Left lung (tissue), 14 donors: ENCODE measurements around the gene MRPS26. TPM values are rescaled to one million over a fixed set of nuclear protein-coding genes. Genes with fewer than 3 reads are reported as not detected.
A peak's percentile ranks its signal among the peaks of the same experiment; 100 is the strongest.

Experiments used
- ATAC-seq: fragments of 200-7000 bp; cut with Tn5 transposase; one replicate; pipeline ENCODE4 v1.9.1; 2020; ENCODE audit warnings: moderate library complexity
- DNase-seq, 4 donors: peaks; one replicate each; pipeline ENCODE4 v3.0.0-alpha.2; 2013 to 2020
- H3K27ac ChIP-seq, 2 donors: fragments of 200-600 bp; sonication (generic) in 1 of 2; one replicate each; pipeline versions ENCODE4 v1.5.0 to v1.8.0; 2020 to 2021
- H3K27me3 ChIP-seq, 2 donors: fragments of 200-600 bp; sonication (generic) in 1 of 2; one replicate each; pipeline versions ENCODE4 v1.5.0 to v1.8.0; 2020 to 2021
- H3K36me3 ChIP-seq, 2 donors: fragments of 200-600 bp; sonication (generic) in 1 of 2; one replicate each; pipeline versions ENCODE4 v1.5.0 to v1.8.0; 2020 to 2021
- H3K4me1 ChIP-seq, 2 donors: fragments of 200-600 bp; one replicate each; pipeline ENCODE4 v1.8.0; 2021
- H3K4me3 ChIP-seq, 2 donors: fragments of 200-600 bp; sonication (generic) in 1 of 2; one replicate each; pipeline versions ENCODE4 v1.5.0 to v1.8.0; 2020 to 2021; ENCODE audit warnings: mild to moderate bottlenecking in 1 of 2
- H3K9me3 ChIP-seq, 2 donors: fragments of 200-600 bp; sonication (generic) in 1 of 2; one replicate each; pipeline versions ENCODE4 v1.5.0 to v1.8.0; 2020 to 2021
- CTCF ChIP-seq, 2 donors: fragments of 200-600 bp; sonication (generic) in 1 of 2; IDR thresholded peaks; one replicate each; pipeline versions ENCODE4 v1.5.0 to v1.8.0; 2021; ENCODE audit warnings: antibody characterized with exemption in 2 of 2
- intact Hi-C, 2 donors: fragments of 100-400 bp; cut with DNase I; formaldehyde crosslinking; loops; one replicate each; pipeline versions ENCODE4 v1.11.2 to v1.14.2; 2022
- long read RNA-seq, 12 donors: library from polyadenylated mRNA in 2 of 12; unstranded in 2 of 12; transcript quantifications; one replicate each; pipeline ENCODE4 v2.0.0 and lab custom pipeline, GENCODE V29; 2019 to 2026
- polyA plus RNA-seq, 6 donors: library from polyadenylated mRNA; unstranded; fragments of 120-200 nt; gene quantifications; one replicate each; pipeline ENCODE4 v1.2.1, GENCODE V29; 2013; ENCODE audit not compliant: insufficient read length in 6 of 6
- total RNA-seq, 2 donors: library from RNA; stranded (reverse); fragmentation: NEBNext Ultra II Directional; extraction: Animal tissue kit (Norgen Biotek cat#: 25700); gene quantifications; one replicate each; pipeline ENCODE4 v1.2.1, GENCODE V29; 2021
- donor health status: DM: no; HTN: yes; CAD: no.
- donor health status: DM: no; HTN: no; CAD: no.

MRPS26 gene
- total RNA-seq, result 10 to 100 TPM; 37.4 to 40.4 TPM
- 10 to 100 TPM; 36.0 to 57.0 (median 47.6) TPM for polyA plus RNA-seq
- long read RNA-seq, donor 1, transcript MRPS26-201 (4 exons, 1,127 nt), result major isoform, 61 of 76 reads
- long read RNA-seq, donor 1, partial matches to known transcripts, result 15 of 76 reads
- long read RNA-seq, donor 1, other reads (novel, unspliced or antisense), result 0 of 76 reads
- long read RNA-seq, donor 2, transcript MRPS26-201 (4 exons, 1,127 nt), result major isoform, 45 of 57 reads
- long read RNA-seq, donor 2, partial matches to known transcripts, result 12 of 57 reads
- long read RNA-seq, donor 2, other reads (novel, unspliced or antisense), result 0 of 57 reads
- long read RNA-seq, donor 3, transcript MRPS26-201 (4 exons, 1,127 nt), result major isoform, 42 of 49 reads
- long read RNA-seq, donor 3, partial matches to known transcripts, result 7 of 49 reads
- long read RNA-seq, donor 3, other reads (novel, unspliced or antisense), result 0 of 49 reads
- long read RNA-seq, donor 4, transcript MRPS26-201 (4 exons, 1,127 nt), result major isoform, 91 of 101 reads
- long read RNA-seq, donor 4, partial matches to known transcripts, result 7 of 101 reads
- long read RNA-seq, donor 4, other reads (novel, unspliced or antisense), result 3 of 101 reads
- long read RNA-seq, donor 5, transcript MRPS26-201 (4 exons, 1,127 nt), result major isoform, 42 of 60 reads
- long read RNA-seq, donor 5, partial matches to known transcripts, result 18 of 60 reads
- long read RNA-seq, donor 5, other reads (novel, unspliced or antisense), result 0 of 60 reads
- long read RNA-seq, donor 6, transcript MRPS26-201 (4 exons, 1,127 nt), result major isoform, 36 of 36 reads
- long read RNA-seq, donor 6, partial matches to known transcripts, result 0 of 36 reads
- long read RNA-seq, donor 6, other reads (novel, unspliced or antisense), result 0 of 36 reads
- long read RNA-seq, donor 7, transcript MRPS26-201 (4 exons, 1,127 nt), result major isoform, 24 of 33 reads
- long read RNA-seq, donor 7, partial matches to known transcripts, result 9 of 33 reads
- long read RNA-seq, donor 7, other reads (novel, unspliced or antisense), result 0 of 33 reads
- long read RNA-seq, donor 8, transcript MRPS26-201 (4 exons, 1,127 nt), result major isoform, 36 of 50 reads
- long read RNA-seq, donor 8, partial matches to known transcripts, result 14 of 50 reads
- long read RNA-seq, donor 8, other reads (novel, unspliced or antisense), result 0 of 50 reads
- long read RNA-seq, donor 9, result 0 reads
- long read RNA-seq, donor 10, transcript MRPS26-201 (4 exons, 1,127 nt), result major isoform, 150 of 167 reads
- long read RNA-seq, donor 10, partial matches to known transcripts, result 7 of 167 reads
- long read RNA-seq, donor 10, other reads (novel, unspliced or antisense), result 10 of 167 reads
- long read RNA-seq, donor 11, result 0 reads
- long read RNA-seq, donor 12, transcript MRPS26-201 (4 exons, 1,127 nt), result major isoform, 38 of 38 reads
- long read RNA-seq, donor 12, partial matches to known transcripts, result 0 of 38 reads
- long read RNA-seq, donor 12, other reads (novel, unspliced or antisense), result 0 of 38 reads

- H3K9me3 ChIP-seq, result no peaks in the 10 kb centered on the region
- TF ChIP-seq CTCF (IDR thresholded peaks at IDR 0.05), result no peak
- intact Hi-C loops, result no loop called here
- H3K36me3 ChIP-seq, result peaks cover 0 to 28% of the 10 kb centered on the region in 2 donors
- peak; percentile 96 for ATAC-seq
- H3K27me3 ChIP-seq, result no peaks in the 10 kb centered on the region
- H3K4me3 ChIP-seq, result peak within 1 kb of the TSS; percentile 91 to 98
- DNase-seq, result peak; percentile 92 to 98 (median 93)
- peak within 1 kb of the TSS; percentile 87 to 90 for H3K27ac ChIP-seq
- peaks cover 7 to 25% of the 10 kb centered on the region in 2 donors for H3K4me1 ChIP-seq
Observed at GRCh38 chr20:3045816-3046676, at the start of gene MRPS26. Gene MRPS26, plus strand, starts transcription at chr20:3046052. Its CDS starts 17 bp downstream, at chr20:3046069.

- DNase-seq (no peak), ATAC-seq (no peak)
- Histone ChIP-seq H3K36me3 (peaks cover 0 to 31% of the 10 kb centered on the region in 2 donors), H3K27me3 (no peaks in the 10 kb centered on the region), H3K9me3 (no peaks in the 10 kb centered on the region), H3K4me3 (no peak overlapping the region), H3K4me1 (no peaks in the 10 kb centered on the region), H3K27ac (no peak overlapping the region)
- intact Hi-C loops, result no loop called here
- TF ChIP-seq CTCF (IDR thresholded peaks at IDR 0.05), result no peak
Observed at GRCh38 chr20:2998728-2999127, 47.1 kb upstream of the MRPS26 start.

GRCh38 chr20:3000852-3001523 is 44.9 kb upstream of the MRPS26 start:
- Histone ChIP-seq H3K27me3 (no peaks in the 10 kb centered on the region), H3K36me3 (peaks cover 0 to 26% of the 10 kb centered on the region in 2 donors), H3K4me3 (no peak overlapping the region), H3K9me3 (no peaks in the 10 kb centered on the region), H3K4me1 (no peaks in the 10 kb centered on the region), H3K27ac (no peak overlapping the region)
- TF ChIP-seq CTCF (IDR thresholded peaks at IDR 0.05), result peak; percentile 15 to 21
- intact Hi-C loops, result no loop called here
- DNase-seq, result peak in 2 of 4 donors; percentile 44 to 74
- peak; percentile 77 for ATAC-seq

- ATAC-seq (no peak), DNase-seq (no peak)
- intact Hi-C loops, result no loop called here
- H3K4me3 ChIP-seq, result no peak overlapping the region
- H3K36me3 ChIP-seq, result peaks cover 0 to 48% of the 10 kb centered on the region in 2 donors
- no peak overlapping the region for H3K27ac ChIP-seq
- H3K27me3 ChIP-seq, result no peaks in the 10 kb centered on the region
- no peaks in the 10 kb centered on the region for H3K9me3 ChIP-seq
- no peaks in the 10 kb centered on the region for H3K4me1 ChIP-seq
- TF ChIP-seq CTCF (IDR thresholded peaks at IDR 0.05), result no peak
Observed at GRCh38 chr20:3003416-3003815, 42.4 kb upstream of the MRPS26 start.
